HepG2 (cell line): ENCODE data around the gene MBD3. TPM values are rescaled to one million over a fixed set of nuclear protein-coding genes. Genes with fewer than 3 reads are reported as not detected.
A peak's percentile ranks its signal among the peaks of the same experiment; 100 is the strongest.

Experiments used
- CTCF ChIP-seq: sonication (generic); formaldehyde crosslinking; IDR thresholded peaks from 2 replicates; pipeline ENCODE4 v1.5.0; 2020; ENCODE audit warnings: mild to moderate bottlenecking, missing genetic modification reagents, moderate library complexity
- GATAD1 ChIP-seq: IDR thresholded peaks from 2 replicates; pipeline ENCODE4 v1.6.1; 2016; ENCODE audit warnings: missing genetic modification reagents, missing compliant biosample characterization
- HES4 ChIP-seq: sonication (generic); formaldehyde crosslinking; IDR thresholded peaks from 2 replicates; pipeline ENCODE4 v1.9.0; 2021; ENCODE audit warnings: mild to moderate bottlenecking, missing genetic modification reagents, borderline replicate concordance
- HNF4A ChIP-seq: sonication (generic); formaldehyde crosslinking; IDR thresholded peaks from 2 replicates; pipeline ENCODE4 v1.4.0; 2020; ENCODE audit warnings: missing genetic modification reagents
- HNRNPK ChIP-seq: fragments of 200-400 bp; formaldehyde crosslinking; IDR thresholded peaks from 2 replicates; pipeline ENCODE4 v1.6.1; 2018; ENCODE audit warnings: low read length, low read depth, moderate library complexity, mild to moderate bottlenecking; ENCODE audit not compliant: poor library complexity, severe bottlenecking
- MXI1 ChIP-seq: IDR thresholded peaks from 3 replicates; pipeline ENCODE4 v1.6.1; 2012; ENCODE audit warnings: low read depth, low read length, inconsistent platforms, borderline replicate concordance
- PBX2 ChIP-seq: IDR thresholded peaks from 2 replicates; pipeline ENCODE4 v1.6.1; 2016; ENCODE audit warnings: control low read depth
- PCBP1 ChIP-seq: fragments of 200-400 bp; formaldehyde crosslinking; IDR thresholded peaks from 2 replicates; pipeline ENCODE4 v1.6.1; 2017; ENCODE audit warnings: mild to moderate bottlenecking, low read depth, low read length, borderline replicate concordance
- SMC3 ChIP-seq: IDR thresholded peaks from 2 replicates; pipeline ENCODE4 v1.6.1; 2011; ENCODE audit warnings: low read length, improper control_type of control experiment
- STAG1 ChIP-seq: sonication (generic); formaldehyde crosslinking; IDR thresholded peaks from 2 replicates; pipeline ENCODE4 v1.4.0; 2020; ENCODE audit warnings: missing genetic modification reagents
- ZFP36L1 ChIP-seq: sonication (generic); formaldehyde crosslinking; IDR thresholded peaks from 2 replicates; pipeline ENCODE4 v1.8.0; 2022; ENCODE audit warnings: mild to moderate bottlenecking, missing genetic modification reagents, moderate library complexity
- ZNF17 ChIP-seq: sonication (generic); formaldehyde crosslinking; IDR thresholded peaks from 2 replicates; pipeline ENCODE4 v1.5.0; 2020; ENCODE audit warnings: mild to moderate bottlenecking, missing genetic modification reagents
- ZNF235 ChIP-seq: sonication (generic); formaldehyde crosslinking; IDR thresholded peaks from 2 replicates; pipeline ENCODE4 v1.8.1; 2023; ENCODE audit warnings: mild to moderate bottlenecking, missing genetic modification reagents, borderline replicate concordance
- ZNF263 ChIP-seq: sonication (generic); formaldehyde crosslinking; IDR thresholded peaks from 2 replicates; pipeline ENCODE4 v1.4.0; 2020; ENCODE audit warnings: missing genetic modification reagents
- ZNF430 ChIP-seq: sonication (generic); formaldehyde crosslinking; IDR thresholded peaks from 2 replicates; pipeline ENCODE4 v1.9.0; 2021; ENCODE audit warnings: mild to moderate bottlenecking, missing genetic modification reagents
- ZNF703 ChIP-seq: sonication (generic); formaldehyde crosslinking; IDR thresholded peaks from 2 replicates; pipeline ENCODE4 v1.5.1; 2020; ENCODE audit warnings: missing genetic modification reagents, mild to moderate bottlenecking, moderate library complexity, borderline replicate concordance
- ZNF780A ChIP-seq: sonication (generic); formaldehyde crosslinking; IDR thresholded peaks from 2 replicates; pipeline ENCODE4 v1.8.0; 2022; ENCODE audit warnings: mild to moderate bottlenecking, missing genetic modification reagents, moderate library complexity
- ZSCAN25 ChIP-seq: sonication (generic); formaldehyde crosslinking; IDR thresholded peaks from 2 replicates; pipeline ENCODE4 v1.8.0; 2022; ENCODE audit warnings: mild to moderate bottlenecking, missing genetic modification reagents
- polyA plus RNA-seq, 8 experiments: library from polyadenylated mRNA; depleted of rRNA in 3 of 8; stranded (reverse) in 7 of 8; unstranded in 1 of 8; fragments of >200 nt; fragmentation: Illumina TruSeq in 4 of 8; extraction: Trizol in 4 of 8; gene quantifications; 2 replicates each; pipeline versions ENCODE4 v1.2.1 to v1.2.3, GENCODE V29; 2011 to 2016; ENCODE audit warnings: low read depth in 4 of 8, missing spikeins in 1 of 8, mixed read lengths in 1 of 8; ENCODE audit not compliant: insufficient read depth in 1 of 8
- total RNA-seq, 5 experiments: library from RNA; depleted of rRNA; stranded (reverse); fragments of >200 nt; fragmentation: Illumina TruSeq; extraction: Trizol; gene quantifications; 2 replicates each; pipeline ENCODE4 v1.2.3, GENCODE V29; 2016; ENCODE audit warnings: low read depth in 1 of 5
- TF ChIP-seq, protein P1 (sequence below), 2 experiments: sonication (generic) in 1 of 2; formaldehyde crosslinking in 1 of 2; IDR thresholded peaks; 2 replicates each; pipeline versions ENCODE4 v1.4.0 to v1.6.1; 2018 to 2020; ENCODE audit warnings: missing genetic modification reagents in 2 of 2, borderline replicate concordance in 1 of 2, low read depth in 1 of 2, mild to moderate bottlenecking in 1 of 2, missing biosample characterization in 1 of 2

Gene MBD3
- total and polyA plus RNA-seq, 2 of the 13 experiments (the other 11 are each of a cell fraction or from before 2014, with no cell fraction given), result 21.2 to 76.9 TPM

GRCh38 chr19:1618157-1619093 is 25.8 kb upstream of the MBD3 start (continued):
- TF ChIP-seq PBX2 (no peak), STAG1 (CRISPR knock-in tag) (peak; percentile 22; the same call in 1 of the 2 replicates), ZNF235 (CRISPR knock-in tag) (no peak), HES4 (CRISPR knock-in tag) (no peak), ZFP36L1 (CRISPR knock-in tag) (no peak), ZNF263 (peak; percentile 77), ZSCAN25 (CRISPR knock-in tag) (peak; percentile 90), HNRNPK (peak; percentile 31), ZNF17 (CRISPR knock-in tag) (no peak), MXI1 (no peak), ZNF780A (CRISPR knock-in tag) (no peak), ZNF703 (CRISPR knock-in tag) (no peak), HNF4A (CRISPR knock-in tag) (no peak), SMC3 (peak; percentile 46; the same call in 1 of the 2 replicates), ZNF430 (CRISPR knock-in tag) (no peak), GATAD1 (CRISPR knock-in tag) (no peak), CTCF (CRISPR knock-in tag) (peak; percentile 62), PCBP1 (peak; percentile 70; the same call in 1 of the 2 replicates)
- TF ChIP-seq, protein P1, sequence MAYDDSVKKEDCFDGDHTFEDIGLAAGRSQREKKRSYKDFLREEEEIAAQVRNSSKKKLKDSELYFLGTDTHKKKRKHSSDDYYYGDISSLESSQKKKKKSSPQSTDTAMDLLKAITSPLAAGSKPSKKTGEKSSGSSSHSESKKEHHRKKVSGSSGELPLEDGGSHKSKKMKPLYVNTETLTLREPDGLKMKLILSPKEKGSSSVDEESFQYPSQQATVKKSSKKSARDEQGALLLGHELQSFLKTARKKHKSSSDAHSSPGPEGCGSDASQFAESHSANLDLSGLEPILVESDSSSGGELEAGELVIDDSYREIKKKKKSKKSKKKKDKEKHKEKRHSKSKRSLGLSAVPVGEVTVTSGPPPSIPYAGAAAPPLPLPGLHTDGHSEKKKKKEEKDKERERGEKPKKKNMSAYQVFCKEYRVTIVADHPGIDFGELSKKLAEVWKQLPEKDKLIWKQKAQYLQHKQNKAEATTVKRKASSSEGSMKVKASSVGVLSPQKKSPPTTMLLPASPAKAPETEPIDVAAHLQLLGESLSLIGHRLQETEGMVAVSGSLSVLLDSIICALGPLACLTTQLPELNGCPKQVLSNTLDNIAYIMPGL (CRISPR knock-in tag; IDR thresholded peaks at IDR 0.05; ENCODE audit: borderline replicate concordance in 1 of 2, low read depth in 1 of 2), result no peak
- TF ChIP-seq, all 625 proteins: peak for 9
